SK-N-SH treated with all-trans-retinoic acid at 6 μM for 48 hours (cell line): ENCODE measurements around the gene PHOSPHO1.

Experiments used
- ARNTL ChIP-seq: fragments of 450-650 bp; formaldehyde crosslinking; IDR thresholded peaks from 2 replicates; pipeline ENCODE4 v1.5.0; 2020; ENCODE audit warnings: low read depth, mild to moderate bottlenecking, moderate library complexity, borderline replicate concordance
- ESRRG ChIP-seq: fragments of 250-450 bp; sonication (Bioruptor Pico); IDR thresholded peaks from 2 replicates; pipeline ENCODE4 v1.6.1; 2021; ENCODE audit warnings: mild to moderate bottlenecking
- TF ChIP-seq, protein P1 (sequence below): fragments of 250-450 bp; sonication (Bioruptor Pico); IDR thresholded peaks from 2 replicates; pipeline ENCODE4 v1.5.1; 2020; ENCODE audit warnings: low read depth, mild to moderate bottlenecking, moderate library complexity

DNA sequence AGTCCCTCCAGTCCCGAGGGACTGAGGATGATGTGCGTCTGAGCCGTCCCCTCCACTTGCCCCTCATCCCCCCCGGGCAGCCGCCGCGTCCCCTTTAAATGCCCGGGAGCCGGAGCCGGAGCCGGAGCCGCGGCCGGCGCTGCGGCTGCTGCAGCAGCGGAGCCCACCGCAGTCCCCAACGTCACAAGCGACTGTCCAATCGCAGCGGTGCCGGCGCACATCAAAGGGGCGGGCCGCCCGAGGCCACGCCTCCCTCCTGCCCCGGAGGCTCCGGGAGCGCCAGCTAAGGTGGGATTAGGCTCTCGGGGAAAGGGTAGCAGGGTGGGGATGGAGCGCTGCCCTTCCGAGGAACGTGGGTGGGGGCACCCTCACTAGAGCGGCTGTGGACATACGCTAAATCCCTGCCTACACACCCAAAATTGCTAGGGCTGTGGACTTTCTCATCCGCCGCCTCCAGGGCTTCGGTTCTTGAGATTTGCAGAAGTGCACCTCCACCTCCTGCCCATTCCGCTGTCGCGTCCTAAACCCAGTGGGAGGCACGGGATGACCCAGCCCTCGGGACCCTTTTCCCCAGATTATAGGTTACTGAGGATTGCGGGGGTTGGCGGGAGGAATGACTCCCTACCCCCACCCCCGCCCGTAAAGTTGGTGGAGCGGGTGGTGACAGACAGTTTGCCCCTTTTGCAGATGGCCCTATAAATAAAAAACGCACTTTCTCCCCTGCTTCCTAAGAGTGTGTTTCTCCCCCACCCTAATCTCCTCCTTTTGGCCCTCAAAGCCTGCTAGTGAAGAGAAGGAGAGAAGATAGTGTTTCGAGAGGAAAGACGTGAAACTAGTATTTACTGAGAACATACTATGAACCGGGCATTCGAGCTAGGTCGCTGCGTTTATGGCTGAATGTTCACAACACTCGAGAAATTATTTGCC is at the start of gene PHOSPHO1:
- TF ChIP-seq ARNTL (CRISPR knock-in tag) (no peak), ESRRG (CRISPR knock-in tag) (no peak)
- TF ChIP-seq, protein P1, sequence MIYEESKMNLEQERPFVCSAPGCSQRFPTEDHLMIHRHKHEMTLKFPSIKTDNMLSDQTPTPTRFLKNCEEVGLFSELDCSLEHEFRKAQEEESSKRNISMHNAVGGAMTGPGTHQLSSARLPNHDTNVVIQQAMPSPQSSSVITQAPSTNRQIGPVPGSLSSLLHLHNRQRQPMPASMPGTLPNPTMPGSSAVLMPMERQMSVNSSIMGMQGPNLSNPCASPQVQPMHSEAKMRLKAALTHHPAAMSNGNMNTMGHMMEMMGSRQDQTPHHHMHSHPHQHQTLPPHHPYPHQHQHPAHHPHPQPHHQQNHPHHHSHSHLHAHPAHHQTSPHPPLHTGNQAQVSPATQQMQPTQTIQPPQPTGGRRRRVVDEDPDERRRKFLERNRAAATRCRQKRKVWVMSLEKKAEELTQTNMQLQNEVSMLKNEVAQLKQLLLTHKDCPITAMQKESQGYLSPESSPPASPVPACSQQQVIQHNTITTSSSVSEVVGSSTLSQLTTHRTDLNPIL (CRISPR knock-in tag) = no peak
